HG02973 (cell line): ENCODE data around the gene MEF2C.
"Not testable (repeated sequence)": the region's sequence is repeated elsewhere in the genome, so short reads cannot be mapped to it uniquely, and the experiment has no call there.

Experiments
- ATAC-seq: cut with Tn5 transposase; IDR thresholded peaks from one replicate; pipeline ENCODE4 v1.9.1; 2021; ENCODE audit warnings: moderate library complexity; ENCODE audit not compliant: unreplicated experiment

The MEF2C gene

GRCh38 chr5:88863523-88863922 is 19.5 kb downstream of the MEF2C start:
- ATAC-seq, result no peak

- ATAC-seq, result no peak
Observed at GRCh38 chr5:88862547-88863175, 20.3 kb downstream of the MEF2C start.

GRCh38 chr5:88861231-88861630 is 21.8 kb downstream of the MEF2C start:
- ATAC-seq, result no peak

GRCh38 chr5:88860501-88860900 is 22.5 kb downstream of the MEF2C start:
- no peak for ATAC-seq

GRCh38 chr5:88858392-88858791 is 24.6 kb downstream of the MEF2C start:
- no peak for ATAC-seq

- ATAC-seq, result not testable (repeated sequence)
Observed at GRCh38 chr5:88856381-88856780, 26.6 kb downstream of the MEF2C start.

- no peak for ATAC-seq
Observed at GRCh38 chr5:88854769-88855168, 28.2 kb downstream of the MEF2C start.

- ATAC-seq, result no peak
Observed at GRCh38 chr5:88847420-88847819, 35.6 kb downstream of the MEF2C start.

- ATAC-seq, result no peak
Observed at GRCh38 chr5:88846434-88846833, 36.5 kb downstream of the MEF2C start.

- ATAC-seq, result peak; percentile 88
Observed at GRCh38 chr5:88845081-88845697, 37.8 kb downstream of the MEF2C start.

- no peak for ATAC-seq
Observed at GRCh38 chr5:88842784-88843183, 40.2 kb downstream of the MEF2C start.

GRCh38 chr5:88841212-88841611 is 41.8 kb downstream of the MEF2C start:
- ATAC-seq, result no peak

GRCh38 chr5:88840495-88840894 is 42.5 kb downstream of the MEF2C start:
- ATAC-seq, result no peak

GRCh38 chr5:88839238-88839637 is 43.7 kb downstream of the MEF2C start:
- no peak for ATAC-seq

- no peak for ATAC-seq
Observed at GRCh38 chr5:88838500-88838899, 44.5 kb downstream of the MEF2C start.

GRCh38 chr5:88837817-88838216 is 45.2 kb downstream of the MEF2C start:
- ATAC-seq, result no peak

GRCh38 chr5:88837222-88837621 is 45.8 kb downstream of the MEF2C start:
- ATAC-seq, result no peak

- ATAC-seq, result no peak
Observed at GRCh38 chr5:88836195-88836838, 46.7 kb downstream of the MEF2C start.

GRCh38 chr5:88834499-88834898 is 48.5 kb downstream of the MEF2C start:
- ATAC-seq, result no peak

GRCh38 chr5:88834131-88834462 is 48.9 kb downstream of the MEF2C start:
- ATAC-seq, result no peak

- ATAC-seq, result peak; percentile 45
Observed at GRCh38 chr5:88833371-88834130, 49.4 kb downstream of the MEF2C start.

- ATAC-seq, result no peak
Observed at GRCh38 chr5:88831816-88832215, 51.2 kb downstream of the MEF2C start.
